ENCODE measurements around the gene LRP10. TPM values are rescaled to one million over a fixed set of nuclear protein-coding genes. Genes with fewer than 3 reads are reported as not detected.
"Not testable (repeated sequence)": the region's sequence is repeated elsewhere in the genome, so short reads cannot be mapped to it uniquely, and the experiment has no call there.

Gene LRP10
- total RNA-seq, result 10 to 100 TPM; 66.2 to 89.7 (median 76.5) TPM
- 28.7 TPM for polyA plus RNA-seq
- long read RNA-seq, donor 1, full-length matches to known transcripts, result 152 of 251 reads
- long read RNA-seq, donor 1, partial matches to known transcripts, result 28 of 251 reads
- long read RNA-seq, donor 1, other reads (novel, unspliced or antisense), result 71 of 251 reads
- long read RNA-seq, donor 2, full-length matches to known transcripts, result 154 of 201 reads
- long read RNA-seq, donor 2, partial matches to known transcripts, result 12 of 201 reads
- long read RNA-seq, donor 2, other reads (novel, unspliced or antisense), result 35 of 201 reads
- long read RNA-seq, donor 3, full-length matches to known transcripts, result 151 of 257 reads
- long read RNA-seq, donor 3, partial matches to known transcripts, result 90 of 257 reads
- long read RNA-seq, donor 3, other reads (novel, unspliced or antisense), result 16 of 257 reads
- long read RNA-seq, donor 4, full-length matches to known transcripts, result 191 of 227 reads
- long read RNA-seq, donor 4, partial matches to known transcripts, result 11 of 227 reads
- long read RNA-seq, donor 4, other reads (novel, unspliced or antisense), result 25 of 227 reads

DNA sequence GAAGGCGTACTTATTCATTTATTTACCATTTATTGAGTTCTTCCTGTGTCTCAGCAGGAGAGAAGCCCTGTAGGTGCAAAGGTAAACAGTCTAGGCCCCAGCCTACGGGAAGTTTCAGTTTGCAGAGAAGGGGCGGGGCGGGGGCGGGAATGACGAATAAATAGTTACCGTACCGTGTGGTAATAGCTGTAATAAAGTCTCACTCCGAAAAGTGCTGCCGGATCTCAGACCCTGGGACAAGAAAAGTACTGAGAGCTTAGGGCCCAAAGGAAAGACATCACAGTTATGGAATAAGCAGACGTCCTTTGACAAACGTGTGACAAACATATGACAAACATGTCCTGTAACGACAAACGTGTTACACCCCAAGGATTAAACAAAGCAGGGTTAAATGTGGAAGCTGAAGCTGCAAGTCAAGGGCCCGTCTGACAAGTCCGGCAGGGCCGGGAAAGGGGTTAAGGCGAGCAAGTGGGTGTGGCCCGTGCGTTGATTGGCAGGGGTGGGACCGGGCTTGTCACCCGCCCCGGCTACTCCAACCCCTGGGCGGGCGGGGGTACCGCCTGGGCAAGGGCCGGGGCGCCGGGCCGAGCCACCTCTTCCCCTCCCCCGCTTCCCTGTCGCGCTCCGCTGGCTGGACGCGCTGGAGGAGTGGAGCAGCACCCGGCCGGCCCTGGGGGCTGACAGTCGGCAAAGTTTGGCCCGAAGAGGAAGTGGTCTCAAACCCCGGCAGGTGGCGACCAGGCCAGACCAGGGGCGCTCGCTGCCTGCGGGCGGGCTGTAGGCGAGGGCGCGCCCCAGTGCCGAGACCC is at the start of gene LRP10:
TSS of gene LRP10 (plus strand) at position 517 of the 809 bp plus-strand sequence. CDS start 564 bp downstream, outside the sequence.
- peak; percentile 97 for ATAC-seq
- Histone ChIP-seq H3K4me3 (ENCODE audit: low read length) (peak within 1 kb of the TSS; percentile 72), H3K9me3 (ENCODE audit: control insufficient read depth, low read length) (no peaks in the 10 kb centered on the region), H3K4me1 (ENCODE audit: control insufficient read depth, insufficient read depth, low read length) (peaks cover 5% of the 10 kb centered on the region), H3K27me3 (ENCODE audit: control insufficient read depth, insufficient read depth) (no peaks in the 10 kb centered on the region), H3K27ac (ENCODE audit: low read length) (peak within 1 kb of the TSS; percentile 81)
- DNase-seq, result peak; percentile 92 to 97 (median 97)
- intact Hi-C loops (cut with DNase I), result no loop called here
- under 1% methylated on average over 50 of the region's 50 CpGs for WGBS

DNA sequence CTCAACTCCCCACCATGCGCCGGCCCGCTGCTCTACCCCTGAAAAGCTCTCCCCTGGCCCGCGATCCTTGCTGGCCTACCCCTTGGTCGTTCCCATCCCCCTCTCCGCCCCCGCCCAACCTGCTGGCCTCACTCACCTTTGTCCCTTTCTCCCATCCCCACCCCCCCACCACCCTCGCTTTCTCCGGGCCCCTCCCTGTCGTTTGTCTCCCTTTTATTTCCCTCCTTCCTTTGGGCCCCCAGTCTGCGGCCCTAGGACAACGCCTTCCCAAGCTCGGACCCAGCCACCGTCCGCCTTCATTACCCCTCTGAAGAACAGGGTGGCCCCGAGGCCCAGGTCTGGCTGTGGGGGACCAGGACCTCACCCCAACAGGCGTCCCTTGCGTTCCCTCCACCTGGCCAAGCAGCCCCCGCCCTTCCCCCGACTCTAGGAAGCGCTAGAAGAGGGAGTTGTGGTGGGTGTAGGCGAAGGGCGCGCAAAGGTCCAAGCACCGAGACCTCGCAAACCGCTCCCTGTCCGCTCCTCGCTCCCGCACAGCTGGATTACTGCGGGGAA is 49.4 kb upstream of the LRP10 start:
- ATAC-seq, result peak in 1 of 2 donors; percentile 2
- Histone ChIP-seq H3K27ac (ENCODE audit: low read length) (no peak overlapping the region), H3K4me3 (ENCODE audit: low read length) (peak overlapping the region; percentile 48)

DNA sequence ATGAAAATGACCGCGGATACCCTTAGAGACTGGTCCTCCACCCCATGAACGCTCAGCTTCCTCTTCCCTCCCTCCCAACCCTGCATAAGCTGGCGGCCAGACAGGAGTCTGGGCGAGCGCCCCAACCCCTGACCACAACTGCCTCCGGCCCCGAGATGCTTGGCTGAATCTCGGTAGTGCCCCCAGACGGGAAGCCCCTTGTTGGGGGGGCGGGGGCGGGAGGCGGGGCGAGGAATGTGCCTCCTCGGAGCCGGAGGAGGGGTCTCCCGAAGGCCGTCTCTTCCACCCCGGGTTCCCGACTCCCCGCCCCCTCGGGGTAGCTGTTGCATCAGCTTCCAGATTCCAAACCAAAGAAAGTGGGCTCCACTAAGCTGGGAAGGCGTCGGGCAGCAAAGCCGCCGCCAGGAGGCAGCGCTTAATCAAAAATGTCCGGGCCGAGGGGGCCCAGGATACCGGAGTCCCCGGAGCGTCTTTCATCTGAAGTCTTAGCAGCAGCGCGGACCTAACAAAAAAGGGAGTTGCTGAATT is 48.9 kb upstream of the LRP10 start:
- 2% methylated on average over 34 of the region's 34 CpGs for WGBS

More for the DNA sequence above, 49.4 kb upstream of the LRP10 start:
- Histone ChIP-seq H3K27me3 (ENCODE audit: control insufficient read depth, insufficient read depth) (no peaks in the 10 kb centered on the region), H3K4me1 (ENCODE audit: control insufficient read depth, insufficient read depth, low read length) (no peaks in the 10 kb centered on the region), H3K9me3 (ENCODE audit: control insufficient read depth, low read length) (no peaks in the 10 kb centered on the region)
- peak in 1 of 3 donors; percentile 65 for DNase-seq
- 50% methylated on average over 32 of the region's 32 CpGs for WGBS
- intact Hi-C loops (cut with DNase I), result loop anchor here in 3 of 4 donors (2.0 to 10.0 kb wide), 2 partner anchors 31 to 267 kb away; no protein-coding TSS in a partner anchor

DNA sequence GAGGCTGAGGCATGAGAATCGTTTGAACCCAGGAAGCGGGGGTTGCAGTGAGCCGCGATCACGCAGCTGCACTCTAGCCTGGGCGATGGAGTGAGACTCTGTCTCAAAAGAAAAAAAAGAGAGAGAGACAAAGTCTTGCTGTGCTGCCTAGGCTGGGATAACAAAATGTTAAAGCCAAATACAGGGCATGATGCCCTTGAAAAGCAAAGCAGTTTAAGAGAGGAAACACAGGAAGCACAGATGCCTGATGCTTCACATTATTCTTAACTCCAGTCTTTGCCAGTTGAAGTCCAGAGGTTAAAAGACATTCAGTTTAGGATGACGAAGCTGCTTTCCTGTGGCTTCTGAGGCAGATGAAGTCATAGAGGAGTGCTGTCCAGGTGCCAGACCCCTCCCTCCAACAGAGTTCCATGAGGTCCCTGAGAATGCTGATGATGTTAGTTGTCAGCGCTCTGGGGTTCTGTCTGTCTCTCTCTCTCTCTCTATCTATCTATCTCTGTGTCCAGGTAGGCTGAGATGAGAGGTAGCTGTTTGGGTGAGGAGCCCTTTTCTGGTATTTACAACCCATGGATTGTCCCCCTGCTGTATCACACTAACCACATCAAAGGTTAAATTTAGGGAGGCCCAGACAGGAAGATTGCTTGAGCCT is 46.7 kb upstream of the LRP10 start:
- no peak overlapping the region for H3K27ac ChIP-seq (ENCODE audit: low read length)
- H3K4me3 ChIP-seq (ENCODE audit: low read length), result no peak overlapping the region
- no peaks in the 10 kb centered on the region for H3K9me3 ChIP-seq (ENCODE audit: control insufficient read depth, low read length)
- ATAC-seq (no peak), DNase-seq (no peak)
- 49% methylated on average over 8 of the region's 8 CpGs for WGBS
- no peaks in the 10 kb centered on the region for H3K27me3 ChIP-seq (ENCODE audit: control insufficient read depth, insufficient read depth)
- H3K4me1 ChIP-seq (ENCODE audit: control insufficient read depth, insufficient read depth, low read length), result no peaks in the 10 kb centered on the region
- intact Hi-C loops (cut with DNase I), result loop anchor here in 1 of 4 donors (10.0 kb wide), 1 partner anchor 270 kb away; no protein-coding TSS in a partner anchor

More for the DNA sequence above, 48.9 kb upstream of the LRP10 start:
- peak; percentile 85 to 89 for ATAC-seq
- intact Hi-C loops (cut with DNase I), result loop anchor here (1.0 to 10.0 kb wide), 3 partner anchors 29 to 268 kb away; no protein-coding TSS in a partner anchor
- no peaks in the 10 kb centered on the region for H3K9me3 ChIP-seq (ENCODE audit: control insufficient read depth, low read length)
- DNase-seq, result peak; percentile 82 to 92 (median 90)
- H3K27me3 ChIP-seq (ENCODE audit: control insufficient read depth, insufficient read depth), result no peaks in the 10 kb centered on the region
- no peaks in the 10 kb centered on the region for H3K4me1 ChIP-seq (ENCODE audit: control insufficient read depth, insufficient read depth, low read length)
- H3K27ac ChIP-seq (ENCODE audit: low read length), result no peak overlapping the region
- peak overlapping the region; percentile 48 for H3K4me3 ChIP-seq (ENCODE audit: low read length)

DNA sequence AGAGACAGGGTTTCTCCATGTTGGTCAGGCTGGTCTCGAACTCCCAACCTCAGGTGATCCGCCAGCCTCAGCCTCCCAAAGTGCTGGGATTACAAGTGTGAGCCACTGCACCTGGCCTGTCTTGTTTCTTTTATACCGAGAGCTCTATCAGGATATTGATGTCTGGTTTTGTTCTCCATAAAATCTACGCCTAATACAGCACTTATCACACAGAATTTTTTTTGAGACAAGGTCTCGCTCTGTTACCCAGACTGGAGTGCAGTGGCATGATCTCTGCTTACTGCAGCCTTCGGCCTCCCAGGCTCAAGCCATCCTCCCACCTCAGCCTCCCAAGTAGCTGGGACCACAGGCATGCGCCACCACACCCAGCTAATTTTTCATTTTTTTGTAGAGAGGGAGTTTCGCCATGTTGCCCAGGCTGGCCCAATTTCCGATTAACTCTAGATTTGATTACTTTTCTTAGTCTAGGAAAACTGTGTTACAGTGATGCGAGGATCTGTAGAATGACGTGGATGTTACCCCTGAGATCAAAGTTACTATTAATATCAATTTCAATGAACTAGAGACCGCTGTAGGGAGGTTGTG is 42.4 kb upstream of the LRP10 start:
- 80% methylated on average over 12 of the region's 12 CpGs for whole genome bisulfite sequencing
- ATAC-seq; H3K9me3 ChIP-seq (ENCODE audit: control insufficient read depth, low read length); H3K27me3 ChIP-seq (ENCODE audit: control insufficient read depth, insufficient read depth); DNase-seq; H3K4me1 ChIP-seq (ENCODE audit: control insufficient read depth, insufficient read depth, low read length): not testable (repeated sequence)
- peak overlapping the region; percentile 76 for H3K27ac ChIP-seq (ENCODE audit: low read length)
- intact Hi-C loops (cut with DNase I), result loop anchor here in 1 of 4 donors (10.0 kb wide), 1 partner anchor 274 kb away; no protein-coding TSS in a partner anchor
- peak overlapping the region; percentile 74 for H3K4me3 ChIP-seq (ENCODE audit: low read length)

GRCh38 chr14:22829661-22830442 is 41.7 kb upstream of the LRP10 start, which contains the start of gene MRPL52:
TSS of gene MRPL52 (plus strand) at chr14:22829887. CDS start at chr14:22829913, 26 bp downstream.
- Histone ChIP-seq H3K27me3 (ENCODE audit: control insufficient read depth, insufficient read depth) (no peaks in the 10 kb centered on the region), H3K4me1 (ENCODE audit: control insufficient read depth, insufficient read depth, low read length) (no peaks in the 10 kb centered on the region), H3K9me3 (ENCODE audit: control insufficient read depth, low read length) (no peaks in the 10 kb centered on the region), H3K27ac (ENCODE audit: low read length) (peak within 1 kb of the TSS; percentile 76), H3K4me3 (ENCODE audit: low read length) (peak within 1 kb of the TSS; percentile 74)
- intact Hi-C loops (cut with DNase I), result loop anchor here in 1 of 4 donors (10.0 kb wide), 1 partner anchor 275 kb away; no protein-coding TSS in a partner anchor
- under 1% methylated on average over 41 of the region's 41 CpGs for WGBS
- DNase-seq, result peak; percentile 92 to 96 (median 96)
- peak; percentile 96 to 97 for ATAC-seq

DNA sequence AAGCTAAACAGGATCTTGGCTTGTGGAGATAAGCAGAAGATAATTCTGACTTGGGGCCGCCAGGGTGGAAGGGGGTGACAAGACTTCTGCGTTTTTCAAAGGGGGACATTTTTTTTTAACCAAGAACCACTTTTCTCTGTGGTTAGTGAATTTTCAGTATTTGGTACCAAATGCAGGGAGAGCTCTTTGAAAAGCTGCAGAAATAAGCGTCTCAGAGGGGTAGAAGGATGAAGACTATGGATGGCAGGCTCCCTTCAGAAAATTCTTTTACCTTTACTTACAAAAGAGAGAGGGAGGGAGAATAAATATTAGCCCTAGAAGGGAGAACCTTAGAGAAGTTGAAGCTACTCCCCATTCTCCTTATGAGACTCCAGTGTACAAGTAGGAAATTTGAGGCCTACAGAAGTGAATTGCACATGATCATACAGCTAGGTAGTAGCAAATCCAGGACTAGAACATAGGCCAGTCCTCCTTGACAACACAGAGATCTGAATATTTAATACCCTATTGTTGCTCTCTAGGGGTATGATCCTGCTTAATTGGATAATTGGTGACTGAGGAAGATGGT is 41.0 kb upstream of the LRP10 start:
- DNase-seq (no peak), ATAC-seq (no peak)
- intact Hi-C loops (cut with DNase I), result no loop called here
- WGBS, result 25% methylated on average over 3 of the region's 3 CpGs
- H3K4me1 ChIP-seq (ENCODE audit: control insufficient read depth, insufficient read depth, low read length), result no peaks in the 10 kb centered on the region
- no peaks in the 10 kb centered on the region for H3K9me3 ChIP-seq (ENCODE audit: control insufficient read depth, low read length)
- H3K4me3 ChIP-seq (ENCODE audit: low read length), result peak overlapping the region; percentile 74
- no peaks in the 10 kb centered on the region for H3K27me3 ChIP-seq (ENCODE audit: control insufficient read depth, insufficient read depth)
- H3K27ac ChIP-seq (ENCODE audit: low read length), result no peak overlapping the region

DNA sequence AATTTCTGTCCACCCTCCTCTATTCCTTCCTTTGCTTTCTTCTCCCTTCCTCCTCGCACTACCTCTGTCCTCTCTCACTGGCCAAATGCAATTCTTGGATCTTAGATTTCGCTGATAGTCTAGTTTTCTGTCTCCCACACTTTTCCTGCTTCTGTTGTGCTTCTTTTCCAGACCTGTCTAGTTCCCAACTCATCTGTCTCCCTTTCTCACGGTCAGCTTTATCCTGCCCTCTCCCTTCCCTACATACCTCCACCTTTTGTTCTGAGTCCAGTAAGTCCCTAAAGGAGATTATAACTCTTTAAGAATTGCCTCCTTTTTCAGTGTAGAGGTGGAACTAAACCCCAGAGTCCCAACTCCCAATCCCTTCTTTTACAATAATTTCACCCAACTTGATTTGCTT is 36.0 kb upstream of the LRP10 start:
- no peak overlapping the region for H3K27ac ChIP-seq (ENCODE audit: low read length)
- ATAC-seq (no peak), DNase-seq (no peak)
- H3K4me3 ChIP-seq (ENCODE audit: low read length), result no peak overlapping the region
- intact Hi-C loops (cut with DNase I), result no loop called here
- no peaks in the 10 kb centered on the region for H3K9me3 ChIP-seq (ENCODE audit: control insufficient read depth, low read length)
- H3K27me3 ChIP-seq (ENCODE audit: control insufficient read depth, insufficient read depth), result no peaks in the 10 kb centered on the region
- WGBS, result 68% methylated on average over 3 of the region's 3 CpGs
- H3K4me1 ChIP-seq (ENCODE audit: control insufficient read depth, insufficient read depth, low read length), result peaks cover 5% of the 10 kb centered on the region
